Frontal cortex (tissue), 4 donors: ENCODE measurements around the gene NWD2. TPM values are rescaled to one million over a fixed set of nuclear protein-coding genes. Genes with fewer than 3 reads are reported as not detected.

Experiments used
- DNase-seq, 2 donors: peaks; one replicate each; pipeline ENCODE4 v3.0.0; 2012; ENCODE audit warnings: low spot score in 2 of 2
- FAIRE-seq: peaks from 2 replicates; lab custom pipeline; 2012; peaks lifted over from hg19 to GRCh38; lab: Jason Lieb, UNC
- total RNA-seq: library from RNA; depleted of rRNA; stranded (reverse); fragments of >200 nt; gene quantifications from one replicate; pipeline ENCODE4 v1.2.3, GENCODE V29; 2014
- donor health status: control.
- donor health status: control.
- donor health status: control.

NWD2 gene
- total RNA-seq, 1 donor from 2014 or later = 21.2 TPM

DNA sequence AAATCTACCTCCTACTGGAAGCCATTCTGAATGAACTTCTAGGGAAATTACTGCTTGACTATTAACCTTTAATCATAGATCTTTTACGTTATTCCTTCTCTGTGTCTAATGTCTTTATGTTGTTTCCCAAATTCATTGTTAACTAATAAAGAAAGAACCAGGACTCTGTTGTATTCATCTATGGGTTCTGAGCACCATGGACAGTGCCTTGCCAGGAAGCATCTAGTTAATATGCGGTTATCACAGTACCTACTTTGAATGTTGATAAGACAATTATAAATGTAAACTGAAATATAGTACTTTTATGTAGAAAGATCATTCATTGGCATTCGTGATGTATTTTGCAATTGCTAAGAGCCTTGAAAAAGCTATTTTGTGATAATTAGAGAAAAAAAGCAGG, 23.8 kb downstream of the NWD2 start:
- DNase-seq = no peak
- FAIRE-seq = no peak

DNA sequence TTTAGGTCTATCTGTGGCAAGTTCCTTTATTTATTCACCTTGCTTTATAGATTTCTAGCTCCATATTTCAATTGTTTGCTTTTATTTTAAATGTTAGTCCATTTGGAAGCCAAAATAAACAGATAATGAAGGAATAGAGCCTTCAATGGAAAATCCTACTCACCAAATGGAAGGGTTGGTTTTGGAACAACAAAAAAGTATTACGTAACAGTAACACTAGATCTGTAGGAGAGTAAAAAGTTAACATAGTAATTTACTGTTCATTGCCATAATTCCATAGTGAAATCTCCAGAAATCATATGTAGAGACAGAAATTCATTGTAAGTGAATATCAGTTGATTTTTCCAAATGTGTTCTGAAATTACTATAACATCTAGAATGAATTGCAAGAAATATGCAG, 34.6 kb downstream of the NWD2 start:
- FAIRE-seq = no peak

DNA sequence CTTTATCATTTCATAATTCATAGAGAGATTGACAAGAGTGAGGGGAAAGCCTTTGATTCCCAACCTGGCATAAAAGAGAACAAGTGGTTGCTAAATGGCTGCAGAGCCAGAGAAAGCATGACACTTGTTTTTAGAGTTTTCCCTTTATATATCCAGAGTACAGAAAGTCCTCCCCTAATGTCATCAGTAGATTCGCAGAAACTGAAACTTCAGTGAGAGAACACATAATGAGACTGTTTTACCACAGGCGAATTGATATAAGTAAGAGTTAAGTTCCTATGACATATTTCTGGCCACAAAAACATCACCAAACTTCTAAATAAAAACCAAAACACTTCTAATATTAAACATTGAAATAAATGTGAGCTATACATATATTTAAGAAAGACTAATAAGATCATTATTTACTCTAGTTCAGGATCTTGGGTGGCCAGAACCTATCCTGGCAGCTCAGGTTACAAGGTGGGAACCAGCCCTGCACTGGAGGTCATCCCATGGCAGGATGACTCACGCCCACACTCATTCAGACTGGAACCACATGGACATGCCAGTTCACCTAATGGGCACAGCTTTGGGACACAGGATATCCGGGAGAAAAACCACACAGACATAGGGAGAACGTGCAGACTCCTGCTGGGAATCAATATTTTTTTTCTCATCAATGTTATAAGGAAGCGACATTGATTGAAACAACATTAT, 35.5 kb downstream of the NWD2 start:
- DNase-seq = no peak
- FAIRE-seq = no peak

More for the DNA sequence above, 34.6 kb downstream of the NWD2 start:
- no peak for DNase-seq

DNA sequence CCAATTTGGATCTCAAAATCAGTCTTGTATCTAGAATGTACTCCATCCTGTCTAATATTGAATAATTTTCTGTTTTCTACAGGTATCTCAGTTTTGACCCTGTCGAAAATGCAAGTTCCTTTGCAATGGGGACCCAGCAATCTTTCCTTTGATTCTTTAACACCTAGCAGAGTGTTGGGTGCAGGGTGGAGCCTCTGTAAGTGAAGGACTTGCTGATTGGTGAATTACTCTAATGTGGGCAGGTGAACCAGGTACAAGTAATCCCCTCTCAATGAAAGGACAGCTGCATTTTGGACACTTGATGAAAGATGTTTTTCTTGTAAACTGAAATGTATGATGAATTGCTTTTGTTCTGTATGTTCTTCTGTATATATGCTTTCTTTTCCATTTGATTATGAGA, 54.9 kb downstream of the NWD2 start:
- DNase-seq (no peak), FAIRE-seq (no peak)

DNA sequence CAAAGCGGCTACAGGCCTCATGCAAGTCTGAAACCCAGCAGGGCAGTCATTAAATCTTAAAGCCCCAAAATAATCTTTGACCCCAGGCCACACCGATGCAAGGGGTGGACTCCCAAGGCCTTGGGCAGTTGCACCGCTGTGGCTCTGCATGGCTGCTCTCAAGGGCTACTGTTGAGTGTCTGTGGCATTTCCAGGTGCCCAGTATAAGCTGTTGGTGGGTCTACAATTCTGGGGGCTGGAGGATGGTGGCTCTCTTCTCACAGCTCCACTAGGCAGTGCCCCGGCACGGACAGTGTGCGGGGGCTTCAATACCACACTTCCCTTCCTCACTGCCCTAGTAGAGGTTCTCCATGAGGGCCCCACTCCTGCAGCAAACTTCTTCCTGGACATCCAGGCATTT, 60.1 kb downstream of the NWD2 start:
- FAIRE-seq (no peak), DNase-seq (no peak)

DNA sequence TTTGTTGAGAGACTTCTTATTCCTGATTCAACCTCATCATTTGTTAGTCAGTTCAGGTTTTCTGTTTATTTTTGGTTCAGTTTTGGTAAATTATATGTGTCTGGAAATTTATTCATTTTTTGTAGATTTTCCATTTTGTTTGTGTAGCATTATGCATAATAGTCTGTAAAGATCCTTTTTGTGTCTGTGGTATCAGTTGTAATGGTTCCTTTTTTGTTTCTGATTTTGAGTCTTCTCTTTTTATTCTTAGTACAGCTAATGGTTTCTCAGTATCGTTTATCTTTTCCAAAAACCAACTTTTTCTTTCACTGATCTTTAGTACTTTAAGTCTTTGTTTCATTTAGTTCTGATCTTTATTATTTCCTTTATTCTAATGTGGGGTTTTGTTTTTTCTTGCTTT, 61.4 kb downstream of the NWD2 start:
- DNase-seq = no peak
- no peak for FAIRE-seq

DNA sequence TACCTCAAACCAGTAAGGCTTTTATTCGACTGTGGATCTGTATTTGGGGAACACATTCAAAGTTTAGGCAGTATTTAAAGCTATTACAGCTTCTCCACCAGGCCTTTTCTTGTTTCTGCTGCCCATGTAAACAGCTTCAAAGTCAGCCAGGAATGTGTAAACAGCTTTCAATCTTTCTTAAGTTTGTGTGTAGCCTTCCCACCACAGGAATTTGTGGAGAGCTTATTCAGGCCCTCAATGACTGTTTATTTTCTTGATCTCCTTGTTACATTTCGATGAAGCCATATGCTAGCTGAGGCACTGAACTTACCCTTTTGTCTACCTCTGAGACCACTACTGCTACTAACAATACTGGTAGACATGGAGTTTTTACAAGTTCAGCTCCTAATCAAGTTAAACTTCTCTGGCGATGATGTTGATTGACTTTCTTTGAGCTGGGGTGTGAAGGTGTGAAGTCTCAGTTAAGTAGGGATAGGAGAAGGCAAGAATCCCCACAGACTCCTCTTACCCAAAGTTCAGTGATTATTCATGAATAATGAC, 72.6 kb downstream of the NWD2 start:
- DNase-seq (no peak), FAIRE-seq (no peak)

DNA sequence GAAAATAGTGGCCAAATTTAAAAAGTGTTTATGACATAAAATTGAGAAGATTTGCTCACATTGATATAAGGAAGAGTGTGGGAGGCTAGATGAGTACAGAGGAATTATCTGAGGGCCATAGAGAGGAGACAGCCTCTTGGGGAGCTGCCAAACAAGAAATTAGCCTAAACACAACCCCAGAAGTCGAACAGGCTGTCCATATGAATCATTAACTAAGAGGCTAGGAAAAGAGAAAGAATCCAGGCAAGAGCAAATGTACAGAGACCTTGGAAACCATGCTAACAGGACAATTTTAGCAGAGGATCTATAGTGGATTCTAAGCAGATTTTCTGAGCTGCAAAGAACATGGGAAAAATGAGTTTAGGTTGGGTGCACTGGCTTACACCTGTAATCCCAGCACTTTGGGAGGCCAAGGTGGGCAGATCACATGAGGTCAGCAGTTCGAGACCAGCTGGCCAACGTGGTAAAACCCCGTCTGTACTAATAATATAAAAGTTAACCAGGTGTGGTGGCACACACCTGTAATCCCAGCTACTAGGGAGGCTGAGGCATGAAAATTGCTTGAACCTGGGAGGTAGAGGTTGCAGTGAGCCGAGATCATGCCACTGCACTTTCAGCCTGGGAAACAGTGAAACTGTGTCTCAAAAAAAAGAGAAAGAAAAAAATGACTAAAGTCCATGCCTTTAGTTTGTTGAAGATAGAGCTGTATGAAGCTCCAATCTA, 76.1 kb downstream of the NWD2 start:
- FAIRE-seq (no peak), DNase-seq (no peak)

DNA sequence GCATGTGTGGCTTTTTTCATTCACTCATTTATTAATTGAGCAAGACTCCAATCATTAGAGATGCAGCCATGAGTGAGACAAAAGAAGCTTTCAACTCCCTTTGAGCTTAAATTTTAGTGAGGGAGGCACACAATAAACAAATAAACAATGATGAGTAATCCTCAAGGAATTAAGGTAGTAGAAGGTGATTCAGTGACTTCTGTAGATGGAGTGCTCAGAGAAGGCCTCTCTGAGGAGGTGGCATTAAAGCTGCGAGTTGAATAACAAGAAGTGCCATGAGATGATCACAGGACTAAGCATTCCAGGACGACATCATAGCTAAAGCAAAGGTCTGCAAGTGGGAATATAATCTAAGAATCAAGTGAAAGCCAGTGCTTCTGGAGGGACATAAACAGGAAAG, 77.6 kb downstream of the NWD2 start:
- no peak for FAIRE-seq
- DNase-seq = no peak

DNA sequence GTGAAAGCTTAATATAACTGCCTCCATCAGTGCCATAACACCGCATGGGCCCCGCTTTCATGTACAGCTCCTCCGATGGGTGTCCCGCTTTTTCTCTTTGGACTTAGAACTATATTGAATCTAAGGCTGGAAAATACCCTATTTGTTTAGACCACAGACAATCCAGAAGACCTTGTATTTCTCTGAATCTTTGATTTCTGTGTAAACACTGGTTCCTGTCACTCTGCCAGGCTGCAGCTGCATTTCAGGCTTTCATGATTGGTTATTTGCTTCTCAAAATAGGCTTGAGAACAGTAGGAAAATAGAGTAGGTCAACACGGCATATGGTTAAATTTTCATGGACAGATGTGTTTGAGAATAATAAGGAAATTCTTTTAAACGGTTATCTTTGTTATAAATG, 80.0 kb downstream of the NWD2 start:
- FAIRE-seq (no peak), DNase-seq (no peak)

DNA sequence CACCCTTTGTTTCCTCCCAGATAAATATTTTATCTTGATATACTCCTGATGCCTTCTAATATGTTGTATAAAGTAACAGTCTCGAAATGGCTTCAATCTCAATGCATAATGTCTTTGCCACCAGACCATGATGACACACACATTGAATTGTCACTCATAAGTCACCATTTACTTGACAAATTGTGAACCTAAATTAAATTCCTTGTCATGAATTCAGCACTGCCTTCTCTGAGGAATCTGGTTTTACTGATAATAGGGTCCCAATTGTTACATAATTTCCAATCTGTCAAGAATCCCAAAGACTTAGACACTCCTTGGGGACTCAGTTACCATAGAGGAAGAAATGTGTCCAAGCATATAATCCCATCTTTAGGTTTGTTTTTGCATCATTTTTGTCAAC, 82.3 kb downstream of the NWD2 start:
- FAIRE-seq (no peak), DNase-seq (no peak)

DNA sequence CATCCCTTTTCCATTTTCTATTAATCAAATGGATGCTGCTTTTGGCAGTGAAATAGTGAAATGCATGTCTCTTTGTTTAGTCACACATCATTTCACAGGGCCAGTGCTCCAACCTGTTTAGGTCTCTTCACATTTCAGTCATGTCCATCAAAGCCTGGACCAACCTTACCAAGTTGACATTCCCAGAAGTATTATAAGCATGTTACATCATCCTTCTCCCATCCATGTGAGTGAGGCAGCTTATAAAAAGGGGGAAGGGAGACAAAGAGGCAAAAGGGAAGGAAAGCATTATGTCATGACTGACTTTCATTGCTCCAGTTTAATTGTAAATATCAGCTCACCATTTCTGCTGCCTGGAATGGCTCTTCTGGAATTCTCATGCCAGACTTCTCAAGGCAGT, 94.4 kb downstream of the NWD2 start:
- DNase-seq (no peak), FAIRE-seq (no peak)

DNA sequence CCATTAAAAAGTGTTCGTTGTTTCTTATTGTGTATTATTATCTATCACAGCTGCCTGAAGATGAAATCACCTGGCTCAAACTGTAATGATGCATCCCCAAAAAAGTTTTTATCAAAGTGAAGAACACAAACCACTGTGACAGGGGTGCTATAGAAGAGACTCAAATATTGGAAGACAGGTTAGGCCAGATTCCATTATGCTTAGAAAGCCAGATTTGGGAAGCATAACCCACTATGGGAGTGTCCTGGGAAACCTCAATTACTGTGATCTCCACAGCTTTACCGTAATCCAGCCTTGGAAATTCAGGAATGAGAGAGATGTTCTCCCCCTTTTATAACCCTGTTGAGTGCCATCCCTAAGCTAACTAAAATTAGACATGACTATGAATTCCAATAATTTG, 114.2 kb downstream of the NWD2 start:
- FAIRE-seq = no peak

DNA sequence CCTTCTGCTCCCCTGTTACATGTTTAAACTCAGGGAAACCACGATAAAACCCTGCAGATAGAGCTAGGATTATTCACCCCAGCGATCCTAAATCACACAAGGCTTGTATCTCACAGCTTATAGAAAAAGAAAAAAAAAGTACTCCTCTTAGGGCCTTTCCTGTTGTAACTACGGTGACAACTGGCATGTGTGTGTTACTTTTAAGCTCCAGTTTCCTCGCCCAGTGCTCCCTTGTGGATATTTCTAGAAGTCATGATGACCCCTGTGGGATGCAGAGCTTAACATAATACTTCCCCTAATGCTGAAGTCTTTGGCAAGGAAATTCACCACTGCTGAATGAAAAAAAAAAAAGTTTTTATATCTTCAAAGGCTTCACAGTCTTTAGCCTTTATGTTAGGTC, 114.7 kb downstream of the NWD2 start:
- no peak for FAIRE-seq
- DNase-seq = no peak

More for the DNA sequence above, 114.2 kb downstream of the NWD2 start:
- no peak for DNase-seq

DNA sequence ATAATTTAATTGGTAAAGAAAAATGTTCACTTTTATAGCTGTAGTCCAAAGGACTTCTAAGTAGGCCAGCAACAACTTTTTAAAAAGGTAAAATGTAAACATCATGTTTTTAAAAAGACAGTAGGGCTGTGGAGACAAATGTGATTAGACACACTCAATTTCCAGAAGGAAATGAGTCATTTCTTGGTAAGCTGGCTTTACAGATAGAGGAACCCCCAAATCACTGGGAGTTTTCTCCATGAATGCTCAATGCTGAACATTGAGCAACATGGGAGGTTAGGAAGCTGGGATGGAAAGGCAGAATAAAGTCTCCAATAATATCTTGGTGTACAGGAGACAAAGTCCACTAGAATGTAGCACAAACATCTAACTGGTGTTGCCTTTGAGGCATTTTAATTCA, 121.3 kb downstream of the NWD2 start:
- FAIRE-seq = no peak
- no peak for DNase-seq

DNA sequence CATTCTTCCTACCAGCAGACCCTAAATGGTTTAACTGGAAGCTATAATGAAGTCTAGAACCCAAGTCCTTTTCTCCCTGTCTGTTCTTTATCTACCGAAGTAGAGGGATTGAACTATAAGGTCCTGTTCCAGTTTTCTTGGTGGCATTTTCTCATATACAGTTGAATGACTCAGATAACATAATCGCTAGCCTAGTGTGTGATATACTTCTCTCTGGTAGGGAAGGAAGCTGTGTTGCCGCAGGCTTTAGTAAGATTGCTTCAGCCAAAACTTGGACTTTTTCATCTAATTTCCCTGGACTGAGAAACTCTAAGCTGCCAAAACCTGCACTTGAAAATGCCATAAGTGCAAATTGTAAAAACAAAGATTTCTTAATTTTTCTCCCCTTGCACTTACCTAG, 123.4 kb downstream of the NWD2 start:
- DNase-seq (no peak), FAIRE-seq (no peak)

DNA sequence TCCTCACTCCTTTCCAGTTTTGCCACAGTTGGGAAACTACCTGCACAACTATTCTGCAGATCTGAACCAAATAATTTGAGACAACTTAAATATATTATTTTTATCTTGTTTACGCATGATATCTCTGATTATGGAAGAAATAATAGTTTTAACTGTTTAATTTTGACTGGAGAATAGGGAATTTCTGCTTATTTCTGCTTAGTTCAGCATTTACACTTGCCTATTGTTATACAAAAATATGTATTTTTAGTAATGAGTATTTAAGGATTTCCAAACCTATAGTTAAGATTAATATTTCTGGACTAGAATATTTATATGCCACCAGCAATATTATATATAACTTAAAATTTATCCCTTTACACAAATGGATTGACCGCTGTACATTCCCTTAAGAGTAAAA, 125.5 kb downstream of the NWD2 start:
- FAIRE-seq = no peak
- no peak for DNase-seq

DNA sequence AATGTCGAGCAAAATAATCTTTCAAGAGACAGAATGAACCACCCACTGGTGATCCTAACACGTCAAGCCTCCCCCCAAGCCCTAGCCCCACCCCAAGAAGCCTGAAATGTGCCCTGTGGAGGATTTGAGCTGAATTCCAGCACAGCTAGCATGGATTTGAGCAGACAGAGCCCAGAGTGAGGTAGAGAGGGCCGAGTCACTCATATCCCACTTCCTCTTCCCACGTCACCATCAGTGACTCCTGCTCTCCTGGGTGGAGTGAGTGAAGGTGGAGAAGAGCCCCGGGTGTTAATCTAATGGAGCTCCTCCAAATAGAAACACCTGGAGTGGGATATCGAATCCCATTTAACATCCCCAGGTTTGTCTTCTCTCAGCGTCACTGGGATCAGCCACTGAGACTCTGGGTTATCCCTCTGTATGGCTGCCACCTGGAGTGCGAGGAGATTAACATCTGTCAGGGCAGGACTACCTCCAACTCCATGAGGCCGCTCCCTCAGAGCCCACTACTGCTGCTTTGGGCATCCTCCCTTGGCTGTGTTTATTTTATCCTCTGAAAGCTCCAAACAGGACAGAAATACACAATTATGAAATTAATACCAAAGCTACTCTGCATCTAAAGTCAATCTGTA, 136.6 kb downstream of the NWD2 start:
- no peak for FAIRE-seq

DNA sequence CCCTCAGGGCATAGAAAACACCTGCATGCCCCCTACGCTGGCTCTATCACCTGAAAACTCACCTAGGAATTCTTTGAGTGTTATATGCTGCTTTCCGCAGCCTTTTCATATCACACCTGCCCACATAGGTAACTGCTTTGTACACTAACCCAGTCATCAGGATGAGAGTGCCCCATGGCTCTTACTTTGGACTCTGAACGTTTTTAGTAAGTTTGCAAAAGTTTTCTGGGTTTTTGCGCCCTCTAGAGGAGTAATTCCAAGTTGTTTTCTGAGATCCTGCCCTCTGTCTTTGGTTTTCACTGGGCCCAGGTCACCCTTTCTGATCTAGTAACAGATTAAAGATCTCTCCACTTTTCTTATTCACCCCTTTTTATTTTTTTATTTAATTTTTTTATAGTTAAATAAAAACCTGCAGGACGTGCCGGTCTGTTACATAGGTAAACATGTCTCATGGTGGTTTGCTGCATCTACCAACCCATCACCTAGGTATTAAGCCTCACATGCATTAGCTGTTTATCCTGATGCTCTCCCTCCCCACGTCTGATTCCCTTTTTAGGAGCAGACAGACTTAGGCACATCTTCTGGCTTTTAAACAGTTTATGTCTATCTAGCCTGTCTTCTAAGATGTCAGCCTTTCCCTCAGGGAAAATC, 139.2 kb downstream of the NWD2 start:
- peak; percentile 8 to 12 for DNase-seq

More for the DNA sequence above, 136.6 kb downstream of the NWD2 start:
- DNase-seq = no peak

DNA sequence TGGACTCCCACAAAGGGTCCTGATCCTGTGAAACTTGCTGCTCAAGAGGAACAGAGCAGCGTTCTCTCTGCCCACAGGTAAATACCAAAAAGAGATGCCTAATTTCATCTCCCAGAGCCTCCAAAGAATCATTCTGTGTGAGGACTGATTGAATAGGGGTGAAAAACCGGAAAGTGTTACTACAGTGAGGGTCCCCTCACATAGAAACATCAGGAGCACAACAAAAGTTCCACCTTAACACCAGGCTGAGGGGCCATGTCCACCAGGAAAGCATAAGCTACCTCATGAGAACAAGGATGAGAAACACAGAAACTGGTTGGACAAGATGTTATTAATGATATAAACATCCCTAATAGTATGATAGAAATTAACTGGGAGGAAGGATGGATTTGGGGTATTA, 140.9 kb downstream of the NWD2 start:
- no peak for DNase-seq
- no peak for FAIRE-seq

More for the DNA sequence above, 139.2 kb downstream of the NWD2 start:
- no peak for FAIRE-seq
